Astrocyte of the spinal cord (primary cell): ENCODE data around the gene CCL17.

Source experiments
- DNase-seq: peaks from one replicate; pipeline ENCODE4 v3.0.0; 2011; ENCODE audit warnings: low read depth, low spot score
- H3K4me3 ChIP-seq: 2 replicates; pipeline ENCODE4 v1.5.1; 2011; ENCODE audit warnings: low read depth, mild to moderate bottlenecking, low read length, moderate library complexity
- in situ Hi-C: cut with HindIII; loops from 2 replicates; pipeline ENCODE4 v1.10.0; 2017; ENCODE audit warnings: low sequenced_read_pairs
- TF ChIP-seq, protein P1 (sequence below): IDR thresholded peaks from 2 replicates; pipeline ENCODE4 v1.5.1; 2012; ENCODE audit warnings: low read depth, mild to moderate bottlenecking, low read length, inconsistent platforms

Gene CCL17

DNA sequence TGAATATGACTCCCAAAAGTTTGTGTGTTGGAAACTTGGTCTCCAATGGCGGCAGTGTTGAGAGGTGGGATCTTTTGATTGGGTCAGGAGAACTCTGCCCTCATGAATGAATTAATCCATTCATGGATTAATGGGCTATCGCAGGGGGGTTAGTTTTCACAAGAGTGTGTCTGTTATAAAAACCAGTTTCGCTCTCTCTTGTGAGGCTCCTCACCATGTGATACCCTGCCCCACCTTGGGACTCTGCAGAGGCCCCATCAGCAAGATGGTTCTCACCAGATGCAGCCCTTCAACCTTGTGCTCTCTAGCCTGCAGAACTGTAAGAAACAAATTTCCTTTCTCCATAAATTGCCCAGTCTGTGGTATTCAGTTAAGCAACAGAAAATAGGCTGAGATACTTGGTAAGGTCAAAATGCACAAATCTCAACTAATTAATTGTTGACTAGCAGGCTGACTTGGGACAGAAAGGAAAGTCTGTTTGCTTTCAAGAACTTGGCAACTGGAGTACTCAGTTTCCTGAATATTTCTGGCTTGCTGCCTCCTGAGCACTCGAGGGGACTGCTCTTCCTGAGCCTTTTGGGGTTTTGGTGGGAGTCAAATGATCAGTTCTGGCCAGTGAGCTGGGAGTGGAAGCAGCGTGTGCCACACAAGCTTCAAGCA lies 13.8 kb upstream of the CCL17 start:
- no peak overlapping the region for H3K4me3 ChIP-seq
- in situ Hi-C loops, result no loop called here
- DNase-seq, result no peak
- TF ChIP-seq, protein P1, sequence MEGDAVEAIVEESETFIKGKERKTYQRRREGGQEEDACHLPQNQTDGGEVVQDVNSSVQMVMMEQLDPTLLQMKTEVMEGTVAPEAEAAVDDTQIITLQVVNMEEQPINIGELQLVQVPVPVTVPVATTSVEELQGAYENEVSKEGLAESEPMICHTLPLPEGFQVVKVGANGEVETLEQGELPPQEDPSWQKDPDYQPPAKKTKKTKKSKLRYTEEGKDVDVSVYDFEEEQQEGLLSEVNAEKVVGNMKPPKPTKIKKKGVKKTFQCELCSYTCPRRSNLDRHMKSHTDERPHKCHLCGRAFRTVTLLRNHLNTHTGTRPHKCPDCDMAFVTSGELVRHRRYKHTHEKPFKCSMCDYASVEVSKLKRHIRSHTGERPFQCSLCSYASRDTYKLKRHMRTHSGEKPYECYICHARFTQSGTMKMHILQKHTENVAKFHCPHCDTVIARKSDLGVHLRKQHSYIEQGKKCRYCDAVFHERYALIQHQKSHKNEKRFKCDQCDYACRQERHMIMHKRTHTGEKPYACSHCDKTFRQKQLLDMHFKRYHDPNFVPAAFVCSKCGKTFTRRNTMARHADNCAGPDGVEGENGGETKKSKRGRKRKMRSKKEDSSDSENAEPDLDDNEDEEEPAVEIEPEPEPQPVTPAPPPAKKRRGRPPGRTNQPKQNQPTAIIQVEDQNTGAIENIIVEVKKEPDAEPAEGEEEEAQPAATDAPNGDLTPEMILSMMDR, result no peak

DNA sequence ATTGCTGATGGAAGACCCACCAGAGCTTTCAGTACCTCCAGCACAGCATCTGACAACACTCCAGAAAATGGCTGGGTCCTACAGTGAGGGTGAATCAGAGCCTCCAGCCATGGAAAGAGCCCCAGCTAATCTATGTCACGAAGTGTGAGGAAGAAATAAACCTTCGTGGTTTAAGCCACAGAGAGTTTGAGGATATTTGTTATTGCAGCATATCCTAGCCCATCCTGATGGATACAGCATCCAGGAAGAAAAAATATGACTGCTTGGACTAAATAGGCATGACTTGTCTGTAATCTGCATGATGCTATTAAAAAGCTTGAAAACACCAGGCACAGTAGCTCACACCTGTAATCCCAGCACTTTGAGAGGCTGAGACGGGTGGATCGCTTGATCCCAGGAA lies 13.3 kb upstream of the CCL17 start:
- no peak overlapping the region for H3K4me3 ChIP-seq
- in situ Hi-C loops, result no loop called here
- DNase-seq, result no peak
- TF ChIP-seq, protein P1, result no peak

DNA sequence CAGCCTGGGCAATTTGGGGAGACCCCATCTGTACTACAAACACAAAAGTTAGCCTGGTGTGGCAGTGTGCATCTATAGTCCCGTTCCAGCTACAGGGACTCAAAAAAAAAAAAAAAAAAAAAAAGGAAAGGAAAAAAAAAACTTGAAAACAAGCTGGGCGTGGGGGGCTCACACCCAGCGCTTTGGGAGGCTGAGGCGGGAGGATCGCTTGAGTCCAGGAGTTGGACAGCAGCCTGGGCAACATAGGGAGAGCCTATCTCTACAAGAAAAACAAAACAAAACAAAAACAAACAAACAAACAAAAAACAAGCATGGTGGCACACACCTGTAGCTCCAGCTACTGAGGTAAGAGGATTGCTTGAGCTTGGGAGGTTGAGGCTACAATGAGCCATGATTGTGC lies 12.9 kb upstream of the CCL17 start:
- TF ChIP-seq, protein P1, result no peak
- no peak overlapping the region for H3K4me3 ChIP-seq
- DNase-seq, result no peak
- in situ Hi-C loops, result no loop called here

DNA sequence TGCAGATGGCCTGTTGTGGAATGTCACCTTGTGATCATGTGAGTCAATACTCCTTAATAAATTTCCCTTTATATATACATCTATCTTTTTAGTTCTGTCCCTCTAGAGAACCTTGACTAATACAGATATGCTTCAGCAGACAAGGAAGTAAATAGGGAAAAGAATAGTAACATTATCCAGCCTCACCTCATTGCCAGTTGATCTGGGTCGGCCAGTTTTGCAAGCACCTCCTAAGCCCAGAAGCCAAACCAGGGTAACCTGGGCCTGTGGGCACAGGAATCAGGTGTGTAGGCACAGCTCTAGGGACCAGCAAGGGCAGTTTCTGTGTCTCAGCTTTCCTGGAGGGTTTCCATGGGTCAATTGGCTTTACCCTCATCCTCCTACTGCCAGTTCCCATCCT lies 11.9 kb upstream of the CCL17 start:
- H3K4me3 ChIP-seq, result no peak overlapping the region
- TF ChIP-seq, protein P1, result no peak
- in situ Hi-C loops, result no loop called here
- DNase-seq, result no peak

DNA sequence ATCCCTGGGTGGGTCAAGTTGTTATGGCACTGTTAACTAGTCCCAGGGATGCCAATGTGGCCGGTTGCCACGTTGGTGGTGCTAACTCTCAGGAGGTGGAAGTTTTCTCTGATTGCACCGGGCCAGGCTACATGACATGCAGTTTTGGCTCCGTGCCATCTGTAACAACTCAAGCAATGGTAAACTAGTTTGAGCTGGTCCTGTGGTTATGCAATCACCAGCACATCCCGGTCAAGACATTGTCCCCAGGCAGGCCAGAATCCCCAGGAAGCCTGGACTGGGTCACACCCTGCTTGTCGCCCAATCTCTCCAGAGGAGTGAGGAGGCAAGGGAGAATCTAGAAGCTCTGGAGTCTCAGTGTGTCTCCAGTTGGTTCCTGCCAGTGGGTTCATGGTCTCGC lies 10.1 kb upstream of the CCL17 start:
- no peak for DNase-seq
- in situ Hi-C loops, result no loop called here
- TF ChIP-seq, protein P1, result no peak
- H3K4me3 ChIP-seq, result no peak overlapping the region

DNA sequence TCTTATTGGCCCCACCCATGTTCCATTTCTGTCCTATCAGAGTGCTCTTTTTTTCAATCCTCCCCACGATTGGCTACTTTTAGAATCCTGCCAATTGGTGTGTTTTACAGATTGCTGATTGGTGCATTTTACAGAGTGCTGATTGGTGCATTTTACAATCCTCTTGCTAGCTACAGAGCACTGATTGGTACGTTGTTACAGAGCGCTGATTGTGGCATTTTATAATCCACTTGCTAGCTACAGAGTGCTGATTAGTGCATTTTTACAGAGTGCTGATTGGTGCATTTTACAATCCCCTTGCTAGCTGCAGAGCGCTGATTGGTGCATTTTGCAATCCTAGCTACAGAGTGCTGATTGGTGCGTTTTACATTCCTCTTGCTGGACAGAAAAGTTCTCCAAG lies 9.5 kb upstream of the CCL17 start:
- DNase-seq, result no peak
- TF ChIP-seq, protein P1, result no peak
- in situ Hi-C loops, result no loop called here
- H3K4me3 ChIP-seq, result no peak overlapping the region
